ENCODE measurements around the gene POP5.

Gene POP5

DNA sequence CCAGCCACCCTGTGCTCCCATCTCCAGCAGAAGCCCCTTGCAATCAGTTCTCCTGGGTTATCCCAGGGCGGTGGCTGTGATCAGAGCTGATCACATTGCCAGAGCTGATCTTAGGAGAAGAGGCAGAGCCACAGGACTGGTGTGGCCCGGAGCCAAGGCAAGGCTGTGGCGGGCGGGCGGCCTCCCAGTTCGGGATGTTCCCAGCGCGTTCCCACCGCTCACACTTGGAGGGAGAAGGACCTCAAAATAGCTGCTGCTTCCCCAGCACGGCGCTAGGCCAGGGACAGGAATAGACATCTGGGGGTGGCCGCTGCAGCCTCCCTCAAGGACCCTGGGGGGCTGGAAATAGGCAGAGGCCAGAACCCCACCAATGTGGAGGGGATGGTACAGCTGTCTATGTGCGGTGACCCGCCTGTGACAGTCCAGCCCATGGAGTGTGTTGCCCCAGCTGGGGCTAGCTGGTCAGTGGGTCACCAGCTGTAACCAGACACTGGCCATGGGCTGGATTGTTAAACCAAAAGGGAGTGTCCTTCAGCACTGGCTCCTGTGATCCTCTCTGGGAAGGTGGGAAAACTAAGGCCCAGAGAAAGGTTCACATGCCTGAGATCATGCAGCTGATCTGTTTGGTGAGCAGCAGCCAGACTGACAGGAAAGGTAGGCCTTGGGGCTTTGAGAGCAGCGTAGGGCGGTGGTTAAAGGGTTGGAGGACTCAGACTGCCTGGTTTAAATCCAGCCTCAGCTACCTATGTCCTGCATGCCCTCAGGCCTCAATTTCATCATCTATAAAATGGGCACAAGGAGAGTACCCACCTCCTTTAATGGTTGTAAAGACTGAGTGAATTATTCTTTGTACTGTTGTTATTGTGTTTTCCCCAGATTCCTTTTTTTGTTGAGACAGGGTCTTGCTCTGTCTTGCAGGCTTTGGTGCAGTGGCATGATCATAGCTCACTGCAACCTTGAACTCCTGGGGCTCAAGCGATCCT, 8.0 kb upstream of the POP5 start:
- DNase-seq (ENCODE audit: low spot score): no peak

DNA sequence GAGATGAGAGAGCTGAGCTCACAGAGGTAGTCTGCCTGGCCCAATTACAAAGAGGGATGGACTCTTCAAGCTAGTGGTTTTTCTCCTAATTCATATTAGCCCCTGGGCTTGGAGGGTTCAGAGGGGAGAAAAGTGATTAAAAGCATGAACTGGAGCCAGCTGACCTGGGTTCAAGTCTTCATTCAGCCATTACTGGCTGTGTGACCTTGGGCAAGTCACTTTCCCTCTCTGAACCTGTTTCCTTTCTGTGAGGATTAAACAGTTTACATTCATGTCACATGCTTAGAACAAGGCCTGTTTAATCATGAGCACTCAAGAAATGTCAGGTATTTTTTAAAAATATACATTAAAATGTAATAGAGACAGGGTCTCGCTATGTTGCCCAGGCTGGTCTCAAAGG, 7.2 kb upstream of the POP5 start:
- no peak for DNase-seq (ENCODE audit: low spot score)

DNA sequence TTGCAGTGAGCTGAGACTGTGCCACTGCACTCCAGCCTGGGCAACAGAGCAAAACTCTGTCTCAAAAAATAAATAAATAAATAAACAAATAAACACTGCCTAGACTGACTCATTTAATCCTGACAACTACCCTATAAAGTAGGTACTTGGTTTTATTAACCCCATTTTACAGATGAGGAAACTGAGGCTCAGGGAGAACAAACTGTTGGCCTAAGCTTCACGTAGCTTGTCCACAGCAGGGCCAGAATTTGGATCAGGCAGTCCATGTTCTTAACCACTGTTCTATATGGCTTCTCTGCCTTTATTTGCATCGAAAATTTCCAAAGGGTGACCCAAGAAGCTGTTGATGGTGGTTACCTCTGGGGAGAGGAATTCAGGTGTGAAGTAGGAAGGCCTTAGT, 5.7 kb upstream of the POP5 start:
- DNase-seq (ENCODE audit: low spot score): no peak

DNA sequence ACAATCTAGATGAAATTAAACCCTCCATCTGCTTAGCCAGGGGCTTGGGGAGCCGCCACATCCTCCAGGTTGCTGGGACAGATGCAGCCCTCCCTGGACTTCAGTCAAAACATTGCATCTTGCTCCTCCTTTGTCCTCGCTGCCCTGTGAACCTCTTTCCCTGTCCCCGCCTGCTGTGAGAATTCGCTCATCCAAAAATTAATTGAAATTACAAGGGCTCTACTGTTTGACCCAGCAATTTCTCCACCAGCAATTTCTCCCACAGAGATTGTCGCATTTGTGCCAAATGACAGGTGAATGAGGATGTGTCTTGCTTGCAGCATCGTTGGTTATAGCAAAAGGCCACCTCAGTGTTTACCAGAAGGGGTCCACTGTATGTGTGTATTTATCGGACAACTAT, 5.0 kb upstream of the POP5 start:
- DNase-seq (ENCODE audit: low spot score): no peak

DNA sequence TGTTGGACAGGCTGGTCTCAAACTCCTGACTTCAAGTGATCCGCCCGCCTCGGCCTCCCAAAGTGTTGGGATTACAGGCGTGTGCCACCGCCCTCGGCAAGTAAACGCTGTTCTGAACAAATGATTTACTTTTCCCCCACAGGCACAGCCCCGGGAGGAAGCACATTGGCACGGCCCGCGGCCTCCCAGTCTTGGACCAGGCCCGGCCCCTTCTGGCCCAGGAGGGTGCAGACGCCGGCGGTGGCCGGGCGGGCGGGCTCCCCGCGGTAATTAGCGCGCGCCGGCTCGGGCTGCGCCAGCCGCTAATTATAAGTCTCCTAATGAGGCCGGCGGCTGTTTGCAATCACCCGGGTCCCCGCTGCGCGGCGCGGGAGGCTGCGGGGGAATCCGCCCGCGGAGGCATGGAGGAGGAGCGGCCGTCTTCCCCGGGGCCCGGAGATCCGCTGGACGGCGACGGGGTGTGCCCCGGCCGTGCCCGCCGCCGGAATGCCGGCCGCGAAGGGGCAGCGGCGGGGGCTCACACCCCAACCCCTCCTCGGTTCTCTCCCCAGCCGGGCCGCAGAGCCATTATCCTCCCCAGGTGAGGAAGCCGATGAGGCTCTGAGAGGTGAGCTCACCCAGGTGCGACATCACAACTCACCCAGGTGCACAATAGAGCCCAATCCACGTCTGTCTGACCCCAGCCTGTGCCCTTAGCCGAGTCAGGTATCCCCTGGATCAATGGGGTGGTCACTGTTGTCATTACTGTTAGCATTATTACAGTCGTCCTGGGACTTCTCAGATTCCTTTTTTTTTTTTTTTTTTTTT, 3.3 kb upstream of the POP5 start:
- peak; percentile 58 for DNase-seq (ENCODE audit: low spot score)

DNA sequence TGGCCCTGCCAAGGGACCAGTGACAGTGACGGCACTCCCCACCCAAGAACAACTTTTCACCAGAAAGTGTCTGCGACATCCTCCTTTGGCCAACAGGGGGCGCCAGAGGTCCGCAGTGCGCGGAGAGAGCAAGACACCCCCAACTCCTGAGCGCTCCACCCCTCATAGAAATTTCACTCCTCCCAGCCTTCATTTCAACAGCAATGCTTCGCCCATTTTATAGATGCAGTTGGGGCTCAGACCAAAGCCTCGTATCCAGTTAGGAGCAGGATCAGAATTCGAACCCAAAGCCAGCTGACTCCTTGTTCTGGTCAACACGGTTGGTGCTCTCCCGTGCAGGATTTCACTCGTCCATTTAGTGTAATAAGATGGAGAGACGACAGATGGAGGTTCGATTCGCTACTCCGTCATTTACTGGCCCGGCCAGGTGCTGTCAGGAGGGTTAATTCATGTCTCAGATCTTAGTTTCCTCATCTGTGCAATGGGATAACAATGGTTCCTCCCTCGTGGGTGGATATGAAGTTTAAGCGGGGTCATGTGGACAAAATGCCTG, 2.4 kb upstream of the POP5 start:
- peak; percentile 82 for DNase-seq (ENCODE audit: low spot score)

DNA sequence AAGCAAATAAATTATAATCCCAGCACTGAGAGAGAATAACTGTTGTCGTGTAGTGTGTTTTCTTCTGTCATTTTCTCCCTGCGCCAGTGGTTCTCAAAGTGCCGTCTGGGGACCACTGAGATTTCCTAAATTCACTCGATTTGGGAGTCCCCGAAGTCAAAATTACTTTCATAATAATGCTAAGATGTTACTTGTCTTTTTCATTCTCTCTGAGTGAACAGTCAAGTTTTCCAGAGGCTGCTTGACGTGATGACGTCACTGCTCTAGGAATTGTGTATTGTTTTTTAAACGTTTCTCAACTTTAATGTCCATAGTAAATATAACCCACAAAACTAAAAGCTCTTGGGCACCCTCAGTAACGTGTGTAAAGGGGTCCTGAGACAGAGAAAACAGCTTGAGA, 796 bp upstream of the POP5 start:
- no peak for DNase-seq (ENCODE audit: low spot score)

DNA sequence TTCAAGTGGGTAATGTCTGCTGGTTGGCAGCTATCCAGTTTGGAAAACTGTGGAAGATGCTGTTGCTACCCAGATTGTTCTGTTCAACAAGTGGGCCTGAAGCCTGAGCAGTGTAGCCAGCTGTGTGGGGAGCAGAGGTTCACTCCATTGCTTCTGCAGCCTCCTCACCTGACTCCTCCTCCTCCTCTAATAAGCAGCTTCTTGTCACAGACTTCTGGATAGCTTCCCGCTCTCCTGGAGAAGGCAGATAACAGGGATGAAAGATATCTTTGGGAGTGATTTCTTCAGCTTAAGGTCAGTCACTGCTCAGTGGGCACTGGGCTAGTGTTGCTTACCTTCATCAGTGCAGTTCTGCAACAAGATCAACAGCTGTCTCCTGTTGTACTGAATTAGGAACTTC, 2.0 kb downstream of the POP5 start:
- no peak for DNase-seq (ENCODE audit: low spot score)

DNA sequence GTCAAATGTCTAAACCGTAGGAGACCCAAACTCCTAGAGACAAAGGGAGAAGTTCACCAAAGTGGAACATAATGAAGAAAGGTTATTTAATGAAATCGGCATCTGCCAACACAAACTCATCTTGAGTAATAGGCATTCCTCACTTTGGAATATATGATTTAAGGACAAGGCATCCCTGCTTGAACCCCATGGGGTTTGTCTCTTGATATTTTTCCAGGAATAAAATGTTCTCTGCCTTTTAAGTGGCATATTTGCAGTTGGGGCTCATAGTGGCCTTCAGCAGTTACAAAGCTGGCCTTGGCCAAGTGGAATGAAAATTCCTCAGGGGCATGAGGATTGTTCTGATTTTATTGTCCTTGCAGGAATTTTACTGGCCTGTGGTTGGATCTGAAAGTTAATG, 7.1 kb downstream of the POP5 start:
- DNase-seq (ENCODE audit: low spot score): no peak

DNA sequence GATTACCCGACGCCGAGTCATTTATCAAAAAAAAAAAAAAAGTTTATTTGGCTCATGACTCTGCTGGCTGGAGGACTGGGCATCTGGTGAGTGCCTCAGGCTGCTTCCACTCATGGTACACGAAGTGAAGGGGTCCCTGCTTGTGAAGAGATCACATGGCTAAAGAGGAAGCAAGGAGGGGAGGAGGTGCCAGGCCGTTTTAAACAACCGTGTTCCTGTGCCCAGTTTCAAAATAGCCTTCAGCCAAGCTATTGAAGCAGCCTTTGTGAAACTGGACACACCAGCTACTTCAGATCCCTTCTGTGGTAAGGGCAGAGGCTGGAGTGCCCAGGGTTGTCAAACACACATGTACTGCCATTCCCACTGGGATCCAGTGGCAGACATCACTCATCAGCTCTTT, 7.6 kb downstream of the POP5 start:
- no peak for DNase-seq (ENCODE audit: low spot score)

DNA sequence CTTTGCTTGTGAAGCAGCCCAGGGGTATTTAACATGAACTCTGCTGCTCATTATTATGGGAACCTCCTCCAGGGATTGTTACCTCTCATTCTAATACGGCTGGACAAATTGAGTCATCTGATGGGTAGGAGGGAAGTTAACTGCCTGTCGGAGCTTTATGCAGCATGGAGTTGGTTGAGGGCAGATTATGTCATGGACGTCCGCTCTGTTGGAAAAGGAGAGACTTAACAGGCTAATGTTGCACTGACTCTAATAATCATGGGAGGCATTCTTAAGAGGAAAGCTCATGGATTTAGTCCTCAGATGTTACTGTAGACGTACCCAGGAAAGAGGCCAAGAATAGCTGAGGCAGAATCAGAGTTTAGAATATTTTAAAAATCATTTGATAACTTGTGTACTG, 9.9 kb downstream of the POP5 start:
- no peak for DNase-seq (ENCODE audit: low spot score)

DNA sequence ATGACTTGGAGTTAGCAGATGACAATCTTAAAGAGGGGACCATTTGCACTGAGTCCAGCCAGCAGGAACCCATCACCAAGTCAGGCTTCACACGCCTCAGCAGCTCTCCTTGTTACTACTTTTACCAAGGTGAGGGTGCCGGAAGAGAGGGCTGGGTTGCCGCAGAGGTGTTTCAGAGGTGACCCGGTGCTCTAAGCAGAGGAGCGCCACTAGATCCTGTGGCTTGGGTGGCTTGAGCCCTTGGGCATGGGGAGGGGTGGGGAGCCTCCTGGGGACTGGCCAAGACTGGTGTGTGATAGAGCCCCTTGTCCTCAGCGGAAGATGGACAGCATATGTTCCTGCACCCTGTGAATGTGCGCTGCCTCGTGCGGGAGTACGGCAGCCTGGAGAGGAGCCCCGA, 17.7 kb downstream of the POP5 start:
- no peak for DNase-seq (ENCODE audit: low spot score)

DNA sequence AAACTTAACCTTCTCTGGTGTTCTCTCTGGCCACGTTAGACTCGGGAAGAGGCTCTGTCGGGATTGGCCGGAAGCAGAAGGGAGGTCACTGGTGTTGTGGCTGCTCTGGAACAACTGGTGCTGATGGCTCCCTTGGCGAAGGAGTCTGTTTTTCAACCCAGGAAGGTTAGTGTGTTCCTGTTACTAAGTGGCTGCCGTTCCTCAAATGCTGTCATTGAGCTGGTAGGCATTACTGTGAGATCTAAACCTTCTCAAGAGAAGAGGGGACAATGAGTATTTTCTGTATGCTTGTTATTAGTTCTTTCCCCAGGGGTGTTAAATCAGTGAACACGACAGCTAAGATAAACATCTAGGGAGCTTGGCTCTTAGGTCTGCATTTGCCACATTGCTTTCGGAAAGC, 18.3 kb downstream of the POP5 start:
- no peak for DNase-seq (ENCODE audit: low spot score)

DNA sequence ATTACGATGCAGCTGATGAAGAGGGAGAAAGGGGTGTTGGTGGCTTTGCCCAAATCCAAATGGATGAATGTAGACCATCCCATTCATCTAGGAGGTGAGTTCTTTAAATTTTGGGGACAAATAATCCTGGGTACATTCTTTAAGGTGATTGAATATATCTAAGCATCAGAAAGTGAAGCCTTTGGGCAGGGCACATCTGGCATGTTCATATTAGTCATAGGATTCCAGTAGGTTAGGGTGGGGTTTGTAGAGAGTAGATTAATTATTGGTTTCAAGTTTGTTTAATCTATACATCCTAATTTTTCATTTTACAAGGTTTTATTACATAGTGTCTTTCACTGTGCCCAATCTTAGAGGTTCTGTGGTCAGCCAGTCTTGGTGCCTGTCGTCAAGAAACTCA, 23.6 kb downstream of the POP5 start:
- no peak for DNase-seq (ENCODE audit: low spot score)

DNA sequence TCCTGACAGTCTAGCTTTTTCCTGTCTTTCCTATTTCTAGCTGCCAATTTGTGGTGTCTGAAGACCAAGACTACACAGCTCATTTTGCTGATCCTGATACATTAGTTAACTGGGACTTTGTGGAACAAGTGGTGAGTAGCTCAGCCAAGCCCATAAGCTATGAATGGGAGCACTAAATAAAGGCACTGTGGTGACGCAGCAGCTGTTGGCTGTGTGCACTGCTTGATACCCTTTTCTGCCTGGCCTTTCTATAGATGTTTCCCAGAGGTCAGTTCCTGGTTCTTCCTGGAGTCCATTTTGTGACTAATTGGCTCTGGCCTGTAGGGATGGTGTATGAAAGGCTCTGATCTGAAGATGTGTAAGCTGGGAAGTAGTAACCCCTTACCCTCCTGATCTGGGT, 26.5 kb downstream of the POP5 start:
- no peak for DNase-seq (ENCODE audit: low spot score)

DNA sequence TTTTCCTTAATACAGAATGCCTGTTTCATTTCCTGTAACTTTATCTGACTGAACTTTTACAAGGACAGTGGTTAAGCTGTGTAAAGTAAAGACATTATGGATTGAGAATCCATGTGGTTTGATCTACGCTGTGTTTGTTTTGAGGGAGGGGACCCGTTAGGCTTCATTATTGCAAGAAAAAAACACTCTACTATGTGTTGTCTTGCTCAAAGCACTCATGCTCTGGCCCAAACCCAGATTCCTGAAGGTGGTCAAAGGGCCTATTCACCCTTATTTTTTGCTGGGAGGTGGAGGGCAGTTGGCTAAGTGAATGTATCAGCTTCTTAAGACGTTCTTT, 35.2 kb downstream of the POP5 start:
- DNase-seq (ENCODE audit: low spot score): no peak

DNA sequence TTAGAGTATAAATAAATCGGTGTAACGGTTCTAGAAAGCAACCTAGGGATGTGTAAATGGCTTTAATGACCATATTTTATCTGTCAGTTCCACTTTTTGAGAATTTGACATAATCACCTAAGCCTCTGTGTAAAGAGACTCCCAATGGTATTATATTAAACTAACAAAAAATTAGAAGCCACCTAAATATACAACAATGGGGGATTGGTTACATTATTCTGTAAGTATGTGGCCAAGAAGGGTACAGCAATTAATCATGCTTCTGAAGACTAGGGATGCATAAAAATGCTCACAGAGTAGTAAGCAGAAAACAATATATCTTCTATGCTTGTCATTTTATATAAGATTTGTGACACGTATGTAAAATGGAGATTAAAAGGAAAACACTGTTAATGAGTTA, 36.5 kb downstream of the POP5 start:
- DNase-seq (ENCODE audit: low spot score): no peak

DNA sequence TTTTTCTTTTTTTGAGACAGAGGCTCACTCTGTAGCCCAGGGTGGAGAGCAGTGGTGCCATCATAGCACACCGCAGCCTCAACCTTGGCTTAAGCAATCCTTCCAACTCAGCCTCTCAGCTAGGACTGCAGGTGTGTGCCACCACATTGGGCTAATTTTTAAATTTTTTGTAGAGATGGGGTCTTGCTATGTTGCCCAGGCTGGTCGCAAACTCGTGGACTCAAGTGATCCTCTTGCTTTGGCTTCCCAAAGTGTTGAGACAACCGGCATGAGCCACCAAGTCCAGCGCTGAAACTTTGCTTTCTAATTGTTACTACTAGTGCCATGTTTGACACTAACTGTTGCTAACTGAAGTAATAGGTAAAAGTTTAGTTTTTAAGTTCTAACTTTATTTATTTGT, 39.0 kb downstream of the POP5 start:
- DNase-seq (ENCODE audit: low spot score): no peak

DNA sequence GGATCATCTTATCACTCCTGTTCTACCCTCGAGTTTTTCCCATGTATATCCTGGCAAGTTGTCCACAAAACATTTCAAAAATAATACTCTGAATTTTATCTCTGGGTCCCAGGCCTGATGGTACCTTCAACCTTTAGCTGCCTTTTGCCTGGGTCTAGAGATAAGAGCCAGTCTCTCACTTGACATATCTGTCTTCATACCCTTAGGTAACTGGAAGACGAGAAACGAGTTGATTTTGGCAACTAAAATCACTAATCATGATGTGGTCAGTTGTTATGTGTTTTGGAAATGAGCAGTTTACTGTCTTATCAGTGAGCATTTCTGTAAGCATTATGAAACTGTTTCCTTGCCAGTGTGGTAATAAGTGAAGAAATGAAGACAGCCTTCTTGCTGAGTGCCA, 40.8 kb downstream of the POP5 start:
- no peak for DNase-seq (ENCODE audit: low spot score)

DNA sequence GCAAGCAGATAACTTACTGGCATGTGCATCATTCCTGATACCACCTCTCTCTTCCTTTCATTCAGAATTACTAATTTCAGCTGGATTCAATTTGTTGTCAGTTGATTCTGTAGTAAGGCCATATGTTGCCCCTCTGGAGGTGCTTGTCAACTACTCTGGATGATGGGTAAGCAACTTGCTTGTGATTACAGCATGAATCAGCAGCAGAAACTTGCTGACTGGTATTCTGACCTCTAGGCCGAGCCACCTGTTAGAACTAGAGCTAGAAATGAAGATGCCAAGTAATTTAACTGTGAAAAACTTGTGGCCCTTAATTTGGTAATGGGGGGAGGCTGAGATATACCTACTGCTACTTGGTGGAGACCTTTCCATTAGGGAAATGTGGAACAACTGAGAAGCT, 41.9 kb downstream of the POP5 start:
- no peak for DNase-seq (ENCODE audit: low spot score)

DNA sequence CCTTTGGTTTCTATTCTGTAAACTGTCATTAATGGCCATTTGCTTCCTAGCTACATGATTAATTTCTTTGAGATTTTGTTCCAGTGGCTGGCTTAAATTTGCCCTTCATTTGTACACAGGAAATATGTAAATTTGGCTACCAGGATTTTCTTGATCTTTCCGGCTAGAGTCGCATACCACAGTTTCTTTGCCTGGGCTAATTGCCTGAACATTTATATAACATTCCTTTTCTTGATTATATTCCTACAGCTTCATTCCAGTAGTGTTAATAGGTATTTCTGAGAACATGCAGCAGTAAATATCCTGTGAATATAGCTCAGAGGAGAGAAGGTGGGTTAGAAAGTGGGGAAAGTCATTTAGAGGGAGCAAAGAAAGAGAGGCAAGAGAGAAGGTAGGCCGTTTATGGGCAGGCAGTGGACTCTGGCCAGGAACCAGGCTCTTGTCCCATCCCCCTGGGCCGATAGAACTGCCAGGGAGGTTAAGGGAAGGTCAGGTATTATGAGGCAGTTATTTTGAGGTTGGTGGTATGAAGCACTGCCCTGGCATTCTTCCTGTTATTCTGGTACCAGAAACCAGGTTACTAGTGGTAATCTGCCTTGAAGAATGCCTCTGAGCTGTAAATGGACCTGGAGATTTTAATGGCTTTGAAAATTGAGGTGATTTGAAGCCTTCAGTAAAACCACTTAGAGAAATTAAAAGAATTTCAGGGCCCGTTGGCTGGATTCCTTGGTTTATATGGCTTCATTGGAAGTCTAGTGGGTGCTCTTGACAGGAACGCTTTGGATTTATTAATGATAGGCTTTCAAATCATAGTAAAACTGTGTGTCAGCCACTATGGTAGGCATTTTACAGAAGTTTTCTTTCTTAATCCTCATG, 42.7 kb downstream of the POP5 start:
- no peak for DNase-seq (ENCODE audit: low spot score)

DNA sequence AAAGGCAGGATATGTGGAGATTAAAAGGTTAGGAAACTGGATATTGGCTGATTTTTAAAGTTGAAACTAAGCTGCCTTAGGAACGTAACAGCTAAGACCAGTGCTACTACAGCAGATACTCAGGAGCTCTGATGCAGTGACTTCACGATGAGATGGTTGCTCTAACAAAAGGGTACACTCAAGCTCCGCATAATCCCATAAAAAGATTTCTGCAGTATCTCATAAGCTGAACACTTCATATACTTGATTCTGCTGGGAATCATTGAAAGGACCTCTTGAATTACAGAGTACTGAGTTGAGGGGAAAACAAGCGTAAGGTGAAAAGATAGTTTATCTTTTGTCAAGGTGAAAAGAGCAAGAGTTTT, 43.4 kb downstream of the POP5 start:
- no peak for DNase-seq (ENCODE audit: low spot score)
